ENCODE data around the gene MOCS1.

MOCS1 gene

DNA sequence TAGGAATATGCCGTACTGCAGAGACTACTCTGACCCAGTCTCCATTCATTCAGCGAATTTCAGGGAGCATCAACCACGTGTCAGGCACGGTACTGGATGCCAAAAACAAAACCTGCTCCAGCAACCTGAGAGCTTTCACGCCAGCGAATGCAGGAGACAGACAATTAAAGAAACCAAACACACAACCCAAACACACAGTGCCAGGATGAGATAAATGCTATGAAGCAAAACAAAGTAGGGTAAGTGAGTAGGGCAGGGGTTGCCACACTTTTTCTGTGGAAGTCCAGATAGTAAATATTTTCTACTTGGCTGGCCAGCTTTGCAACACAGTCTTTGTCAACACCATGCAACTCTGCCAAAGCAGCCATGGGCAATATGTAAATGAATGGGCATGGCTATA, 10.0 kb downstream of the MOCS1 start:
- DNase-seq (ENCODE audit: low spot score) = no peak

- DNase-seq (ENCODE audit: low spot score) = no peak
Observed at GRCh38 chr6:39923861-39924260, 10.4 kb downstream of the MOCS1 start.

DNA sequence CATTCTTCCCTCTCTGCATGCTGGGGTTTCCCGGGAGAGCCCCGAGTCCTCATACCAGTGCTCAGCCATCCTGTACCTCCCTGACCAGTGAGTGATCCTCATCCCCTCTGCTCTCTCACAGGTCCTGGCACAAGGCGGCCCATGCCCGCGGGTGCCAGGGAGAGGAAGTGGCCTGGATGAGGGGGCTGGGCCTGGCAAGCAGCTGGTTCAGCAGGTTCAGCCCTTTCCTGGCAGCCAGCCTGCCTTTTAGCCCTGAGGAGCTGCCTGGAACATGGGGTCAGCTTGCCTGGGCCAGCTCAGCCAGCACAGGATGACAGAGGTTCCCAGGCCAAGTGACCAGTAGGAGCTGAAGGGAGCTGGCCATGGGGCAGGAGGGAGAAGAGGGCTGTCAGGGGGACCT, 10.9 kb downstream of the MOCS1 start:
- DNase-seq (ENCODE audit: low spot score) = no peak

DNA sequence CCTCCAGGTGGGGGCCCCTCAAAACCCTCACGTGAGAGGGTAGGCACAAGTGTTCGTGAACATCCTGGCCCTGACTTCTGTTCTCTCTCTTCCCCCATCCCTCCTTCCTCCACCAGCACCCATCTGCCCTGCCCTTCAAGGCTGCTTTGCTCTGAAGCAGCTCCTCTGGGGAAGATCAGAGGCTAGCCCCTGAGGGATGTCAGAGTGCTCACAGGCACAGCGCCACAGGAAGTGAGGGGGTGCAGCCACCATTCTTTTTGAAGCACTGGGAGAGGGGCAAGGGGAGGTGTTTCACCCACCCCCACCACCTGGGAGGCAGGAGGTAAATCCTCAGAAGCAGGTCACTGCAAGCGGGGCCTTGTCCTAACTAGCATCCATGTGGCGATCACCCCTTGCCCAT, 11.4 kb downstream of the MOCS1 start:
- DNase-seq (ENCODE audit: low spot score) = no peak

DNA sequence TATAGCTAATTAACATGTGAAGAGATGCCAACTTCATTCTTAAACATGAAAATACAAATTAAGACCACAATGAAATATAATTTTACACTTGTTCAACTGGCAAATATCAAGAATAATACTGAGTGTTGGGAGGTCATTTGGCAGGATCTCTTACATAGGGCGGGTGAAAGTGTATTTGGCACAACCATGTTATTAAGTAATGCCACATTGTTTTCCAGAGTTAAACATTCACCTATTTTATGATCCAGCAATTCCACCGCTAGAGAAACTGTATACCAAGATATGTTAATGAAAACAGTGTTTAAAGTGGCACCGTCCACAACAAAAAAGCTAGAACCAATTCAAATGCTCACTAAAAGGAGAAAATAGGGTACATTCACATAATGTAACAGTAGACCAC, 14.1 kb downstream of the MOCS1 start:
- no peak for DNase-seq (ENCODE audit: low spot score)

DNA sequence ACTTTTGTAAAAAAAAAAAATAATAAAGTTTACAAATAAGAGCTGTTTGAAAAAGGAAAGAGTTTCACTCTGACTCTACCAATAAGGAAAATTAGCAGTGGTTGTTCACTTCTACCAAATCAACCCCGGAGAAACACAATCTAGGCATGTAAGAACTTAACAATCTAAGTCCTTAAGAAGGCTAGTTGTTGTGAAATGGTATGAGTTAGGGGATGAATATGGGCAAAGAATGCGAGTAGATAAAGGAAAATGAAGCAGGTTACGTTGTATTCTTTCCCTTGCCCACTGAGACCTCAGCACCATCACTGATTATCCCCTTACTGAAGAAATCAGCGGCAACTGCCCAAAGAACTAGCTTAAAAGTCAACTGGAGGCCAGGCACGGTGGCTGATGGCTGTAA, 15.4 kb downstream of the MOCS1 start:
- no peak for DNase-seq (ENCODE audit: low spot score)

GRCh38 chr6:39917981-39918380, 16.3 kb downstream of the MOCS1 start:
- DNase-seq (ENCODE audit: low spot score) = no peak

DNA sequence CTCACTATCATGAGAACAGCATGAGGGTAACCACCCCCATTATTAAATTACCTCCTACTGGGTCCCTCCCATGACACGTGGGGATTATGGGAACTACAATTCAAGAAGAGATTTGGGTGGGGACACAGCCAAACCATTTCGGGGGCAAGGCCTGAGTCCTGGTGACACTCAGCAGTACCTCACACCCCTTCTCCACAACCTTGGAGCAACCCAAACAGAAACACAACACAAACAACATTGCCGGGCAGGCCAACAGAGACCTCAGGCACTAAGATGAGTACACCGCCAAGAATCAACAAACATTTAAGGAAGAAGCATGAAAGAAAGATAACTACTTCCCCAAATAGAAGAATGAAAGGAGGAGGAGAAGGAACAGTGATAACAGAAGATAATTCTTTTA, 16.9 kb downstream of the MOCS1 start:
- no peak for DNase-seq (ENCODE audit: low spot score)

GRCh38 chr6:39915866-39916265, 18.4 kb downstream of the MOCS1 start:
- DNase-seq (ENCODE audit: low spot score) = no peak

- DNase-seq (ENCODE audit: low spot score) = no peak
Observed at GRCh38 chr6:39914239-39914638, 20.0 kb downstream of the MOCS1 start.

DNA sequence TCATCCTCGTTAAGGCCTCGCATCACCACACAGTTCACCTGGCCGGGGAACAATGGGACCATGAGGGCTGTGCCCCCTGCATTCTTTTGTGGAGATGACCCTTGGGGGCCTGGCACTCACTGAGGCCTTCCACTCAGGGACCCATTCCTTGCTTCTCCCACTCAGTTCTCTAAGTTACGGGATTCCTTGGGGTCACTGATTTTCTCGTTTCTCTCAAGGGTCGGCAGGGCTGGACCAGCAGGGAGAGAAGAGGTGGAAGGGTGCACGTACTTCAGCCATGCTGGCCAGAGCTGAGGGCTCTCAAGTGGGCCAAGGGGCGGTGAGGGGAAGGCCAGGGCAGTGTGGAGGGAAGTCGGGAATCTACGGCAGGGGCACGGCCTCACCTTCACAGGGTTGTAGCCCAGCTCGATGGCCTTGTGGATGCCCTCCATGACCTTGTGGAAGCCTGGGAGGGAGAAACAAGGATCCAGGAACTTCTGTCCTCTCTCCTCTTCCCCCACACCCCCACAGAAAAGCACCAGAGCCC, 20.8 kb downstream of the MOCS1 start:
- DNase-seq (ENCODE audit: low spot score) = no peak

- no peak for DNase-seq (ENCODE audit: low spot score)
Observed at GRCh38 chr6:39912446-39912845, 21.8 kb downstream of the MOCS1 start.

DNA sequence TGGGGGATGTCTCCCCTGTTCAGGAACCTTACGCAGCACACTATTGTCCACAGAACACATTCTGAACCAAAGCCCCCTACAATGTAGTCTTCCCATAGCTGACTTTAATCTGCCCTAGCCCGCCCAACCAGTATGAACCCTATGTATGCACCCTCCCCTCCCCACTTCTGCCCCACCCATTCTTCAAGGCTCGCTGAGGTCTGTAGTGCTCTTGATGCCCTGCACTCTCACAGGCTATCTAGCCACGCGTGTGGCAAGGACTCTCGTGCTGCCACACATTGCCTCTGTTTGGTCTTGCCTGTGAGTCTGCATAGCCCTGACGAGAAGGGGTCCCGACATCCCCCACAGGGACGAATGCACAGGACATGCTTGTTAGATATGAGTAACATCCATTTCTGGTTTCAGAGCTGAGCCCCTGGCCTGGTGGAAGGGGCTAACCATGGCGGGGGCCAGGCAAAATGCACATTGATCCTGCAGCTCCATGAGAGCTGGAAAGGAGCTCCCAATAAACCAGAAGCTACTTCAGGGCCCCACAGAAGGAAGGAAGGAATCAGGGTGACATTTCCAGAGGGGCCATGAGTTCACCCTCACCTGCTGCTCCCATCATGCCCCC, 22.6 kb downstream of the MOCS1 start:
- DNase-seq (ENCODE audit: low spot score) = no peak

GRCh38 chr6:39910744-39911143, 23.5 kb downstream of the MOCS1 start:
- no peak for DNase-seq (ENCODE audit: low spot score)

- DNase-seq (ENCODE audit: low spot score) = no peak
Observed at GRCh38 chr6:39910164-39910563, 24.1 kb downstream of the MOCS1 start.

GRCh38 chr6:39909701-39910100, 24.6 kb downstream of the MOCS1 start:
- DNase-seq (ENCODE audit: low spot score) = no peak

GRCh38 chr6:39908838-39909583, 25.3 kb downstream of the MOCS1 start:
- no peak for DNase-seq (ENCODE audit: low spot score)

- no peak for DNase-seq (ENCODE audit: low spot score)
Observed at GRCh38 chr6:39907871-39908575, 26.2 kb downstream of the MOCS1 start.

DNA sequence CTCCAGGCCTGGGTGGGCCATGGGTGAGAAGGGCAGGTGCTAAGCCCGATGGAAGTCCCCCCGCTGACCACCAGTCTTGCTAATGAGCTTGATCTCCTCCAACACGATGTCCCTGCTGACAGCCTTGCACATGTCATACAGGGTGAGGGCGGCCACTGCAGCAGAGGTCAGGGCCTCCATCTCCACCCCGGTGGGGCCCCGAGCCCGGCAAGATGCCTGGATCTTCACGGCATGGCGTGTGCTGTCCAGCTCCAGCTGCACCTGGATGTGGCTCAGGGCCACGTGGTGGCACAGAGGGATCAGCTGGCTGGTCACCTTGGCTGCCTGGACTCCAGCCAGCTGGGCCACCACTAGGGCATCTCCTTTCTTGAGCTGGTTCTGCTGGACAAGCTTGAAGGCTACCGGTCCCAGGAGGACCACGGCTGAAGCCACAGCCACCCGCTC, 27.9 kb downstream of the MOCS1 start:
- no peak for DNase-seq (ENCODE audit: low spot score)

- DNase-seq (ENCODE audit: low spot score) = no peak
Observed at GRCh38 chr6:39905640-39905975, 28.7 kb downstream of the MOCS1 start.

- DNase-seq (ENCODE audit: low spot score) = no peak
Observed at GRCh38 chr6:39904946-39905639, 29.2 kb downstream of the MOCS1 start.

DNA sequence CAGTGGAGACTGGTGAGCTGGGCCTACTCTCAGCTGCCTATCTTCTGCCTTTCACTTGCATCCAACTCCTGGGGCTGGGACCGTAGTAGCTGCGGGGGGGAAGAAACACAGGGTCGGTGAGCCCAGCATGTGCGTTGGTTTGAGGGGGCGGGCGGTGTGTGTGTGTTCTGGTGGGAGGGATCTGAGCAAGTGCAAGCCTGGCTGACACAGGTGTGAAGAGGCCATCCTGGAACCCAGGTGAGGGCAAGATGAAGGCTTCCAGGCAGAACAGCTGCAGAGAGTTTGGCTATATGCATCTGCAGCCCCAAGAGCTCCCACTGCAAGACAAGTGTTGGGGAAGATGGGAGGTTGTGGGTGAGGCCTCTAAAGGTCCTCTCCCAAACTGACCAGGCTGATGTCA, 30.6 kb downstream of the MOCS1 start:
- no peak for DNase-seq (ENCODE audit: low spot score)
